Endothelial cell of umbilical vein (primary cell): ENCODE data around the gene LALBA. TPM values are rescaled to one million over a fixed set of nuclear protein-coding genes. Genes with fewer than 3 reads are reported as not detected.

Experiments
- BruUV-seq: library from RNA; stranded (reverse); fragments of 400-500 nt; replicated peaks from 2 replicates; lab custom pipeline; 2021; lab: Mats Ljungman, UMichigan
- CTCF ChIA-PET: fragments of 300-600, 350-600 bp; sonication (Branson Sonifier 250); formaldehyde crosslinking; loops from one replicate; lab custom pipeline; 2021; ENCODE audit warnings: antibody characterized with exemption, inconsistent platforms; lab: Charles Lee
- POLR2A ChIA-PET: fragments of 300-600, 350-600 bp; sonication (Branson Sonifier 250); formaldehyde crosslinking; loops from one replicate; lab custom pipeline; 2021; ENCODE audit warnings: antibody characterized with exemption, inconsistent platforms; lab: Charles Lee
- DNase-seq: peaks from one replicate; pipeline ENCODE4 v3.0.0-alpha.2; 2011; ENCODE audit warnings: low read depth, low spot score
- FAIRE-seq: peaks from 2 replicates; lab custom pipeline; 2011; peaks lifted over from hg19 to GRCh38; lab: Jason Lieb, UNC
- H2AFZ ChIP-seq: 2 replicates; pipeline ENCODE4 v1.6.0; 2012; ENCODE audit warnings: low read depth, low read length, control low read depth, inconsistent platforms
- H3K27ac ChIP-seq: 2 replicates; pipeline ENCODE4 v1.5.1; 2011; ENCODE audit warnings: low read depth, mild to moderate bottlenecking, control low read depth, low read length, moderate library complexity; ENCODE audit not compliant: insufficient read depth
- H3K27me3 ChIP-seq, 2 experiments: 2 replicates each; pipeline versions ENCODE4 v1.6.0 to v1.6.1; 2011; ENCODE audit warnings: low read length in 2 of 2, mixed read lengths in 1 of 2; ENCODE audit not compliant: control insufficient read depth in 2 of 2, insufficient read depth in 2 of 2
- H3K36me3 ChIP-seq, 2 experiments: 2 replicates in 1 of 2; 3 replicates in 1 of 2; pipeline ENCODE4 v1.5.1; 2011; ENCODE audit warnings: low read length in 2 of 2, mild to moderate bottlenecking in 1 of 2, moderate library complexity in 1 of 2; ENCODE audit not compliant: control insufficient read depth in 2 of 2, insufficient read depth in 2 of 2; ENCODE audit errors: extremely low read depth in 1 of 2
- H3K4me1 ChIP-seq: 3 replicates; pipeline ENCODE4 v1.5.1; 2011; ENCODE audit warnings: mild to moderate bottlenecking, low read length; ENCODE audit not compliant: control insufficient read depth, insufficient read depth; ENCODE audit errors: extremely low read depth
- H3K4me2 ChIP-seq: 2 replicates; pipeline ENCODE4 v1.6.1; 2011; ENCODE audit warnings: low read length, control low read depth, mixed read lengths; ENCODE audit not compliant: insufficient read depth
- H3K4me3 ChIP-seq, 3 experiments: fragments of 200-600 bp in 1 of 3; sonication (generic), shearing (Covaris generic) in 1 of 3; replicated peaks in 1 of 3; 2 replicates each; pipeline ENCODE4 v1.5.1; 2011 to 2016; ENCODE audit warnings: control low read depth in 3 of 3, low read length in 3 of 3, mild to moderate bottlenecking in 2 of 3, inconsistent platforms in 1 of 3, low read depth in 1 of 3, moderate library complexity in 1 of 3; ENCODE audit not compliant: insufficient read depth in 1 of 3
- H3K79me2 ChIP-seq: 2 replicates; pipeline ENCODE4 v1.6.0; 2012; ENCODE audit warnings: low read length, inconsistent platforms; ENCODE audit not compliant: control insufficient read depth, insufficient read depth
- H3K9ac ChIP-seq: replicated peaks from 2 replicates; pipeline ENCODE3; 2011; ENCODE audit warnings: low read length, control low read depth; ENCODE audit not compliant: insufficient read depth; ENCODE audit errors: extremely low read depth
- H3K9me1 ChIP-seq: replicated peaks from 3 replicates; pipeline ENCODE4 v1.6.0; 2011; ENCODE audit warnings: mild to moderate bottlenecking, low read length; ENCODE audit not compliant: control insufficient read depth, insufficient read depth; ENCODE audit errors: extremely low read depth
- H3K9me3 ChIP-seq: replicated peaks from 2 replicates; pipeline ENCODE4 v1.5.1; 2012; ENCODE audit warnings: low read length, inconsistent platforms; ENCODE audit not compliant: control insufficient read depth, insufficient read depth
- H4K20me1 ChIP-seq: replicated peaks from 2 replicates; pipeline ENCODE3; 2011; ENCODE audit warnings: mild to moderate bottlenecking, low read length; ENCODE audit not compliant: control insufficient read depth, insufficient read depth; ENCODE audit errors: extremely low read depth
- EZH2 ChIP-seq: IDR thresholded peaks from 2 replicates; pipeline ENCODE4 v1.6.1; 2012; ENCODE audit warnings: borderline replicate concordance, low read depth, mild to moderate bottlenecking, moderate library complexity, low read length, inconsistent platforms; ENCODE audit not compliant: severe bottlenecking
- FOS ChIP-seq: IDR thresholded peaks from 2 replicates; pipeline ENCODE4 v1.6.1; 2011; ENCODE audit warnings: mild to moderate bottlenecking, low read length, moderate library complexity, borderline replicate concordance; ENCODE audit not compliant: insufficient read depth
- GATA2 ChIP-seq: IDR thresholded peaks from 2 replicates; pipeline ENCODE4 v1.7.0; 2011; ENCODE audit warnings: low read depth, mild to moderate bottlenecking, moderate library complexity, mixed read lengths, low read length; ENCODE audit not compliant: insufficient read length, insufficient read depth
- JUN ChIP-seq: IDR thresholded peaks from 2 replicates; pipeline ENCODE4 v1.6.1; 2011; ENCODE audit warnings: borderline replicate concordance, low read depth; ENCODE audit not compliant: insufficient read length, insufficient read depth
- MAX ChIP-seq: IDR thresholded peaks from 2 replicates; pipeline ENCODE4 v1.6.1; 2011; ENCODE audit not compliant: insufficient read depth, insufficient read length
- MYC ChIP-seq: IDR thresholded peaks from one replicate; pipeline ENCODE4 v1.6.1; 2011; ENCODE audit warnings: mild to moderate bottlenecking, low read depth, low read length
- POLR2A ChIP-seq: IDR thresholded peaks from 2 replicates; pipeline ENCODE4 v1.6.1; 2012; ENCODE audit warnings: low read depth, mild to moderate bottlenecking, control low read depth, low read length
- POLR2AphosphoS5 ChIP-seq: IDR thresholded peaks from 2 replicates; pipeline ENCODE4 v1.6.1; 2012; ENCODE audit warnings: low read depth, mild to moderate bottlenecking, control low read depth, low read length, moderate library complexity; ENCODE audit not compliant: insufficient read depth
- dilution Hi-C: fragments of 300-500 bp; cut with MboI; formaldehyde crosslinking; loops from one replicate; pipeline ENCODE4 v1.15.0; 2019; ENCODE audit warnings: low sequenced_read_pairs; ENCODE audit not compliant: extremely low pct_ligation_motif_present
- intact Hi-C: fragments of 100-400 bp; cut with micrococcal nuclease; formaldehyde crosslinking; loops from one replicate; pipeline ENCODE4 v1.10.0; 2022
- polyA plus RNA-seq, 4 experiments: library from polyadenylated mRNA; depleted of rRNA in 3 of 4; stranded (reverse) in 3 of 4; unstranded in 1 of 4; fragments of >200 nt; gene quantifications; 2 replicates each; pipeline versions ENCODE4 v1.2.1 to v1.2.3, GENCODE V29; 2011 to 2012; ENCODE audit warnings: missing spikeins in 1 of 4
- total RNA-seq: library from RNA; stranded (reverse); gene quantifications from 2 replicates; pipeline ENCODE4 v1.2.3, GENCODE V29; 2021
- TF ChIP-seq, protein P1 (sequence below), 2 donors: IDR thresholded peaks; 1 replicate in 1 of 2; 2 replicates in 1 of 2; pipeline ENCODE4 v1.5.1; 2011; ENCODE audit warnings: low read length in 2 of 2, mild to moderate bottlenecking in 2 of 2, moderate library complexity in 2 of 2, control low read depth in 1 of 2, inconsistent platforms in 1 of 2, low read depth in 1 of 2; ENCODE audit not compliant: insufficient read depth in 1 of 2; ENCODE audit errors: extremely low read depth in 1 of 2

The LALBA gene
- total and polyA plus RNA-seq, 2 donors (not counting 3 experiments of a cell fraction or from before 2014, with no cell fraction given), result not detected

DNA sequence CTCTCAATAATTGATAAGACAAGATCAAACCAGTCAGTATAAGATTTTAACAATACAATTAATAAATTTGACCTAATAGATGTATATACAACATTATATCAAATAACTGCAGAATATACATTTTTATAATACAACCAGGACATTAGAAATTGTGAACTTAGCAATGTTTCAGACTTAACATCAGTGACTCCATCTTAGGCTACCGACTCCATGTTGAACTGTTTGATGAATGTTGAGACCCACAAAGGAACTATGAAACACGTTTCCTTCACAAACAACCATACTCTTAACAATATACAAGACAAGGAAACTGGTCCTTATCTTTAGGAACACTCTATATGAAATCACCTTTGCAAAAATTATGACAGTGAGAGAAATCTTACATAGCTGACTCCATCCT lies 13.9 kb upstream of the LALBA start:
- Histone ChIP-seq H3K4me2 (no peak overlapping the region), H3K4me3 (no peak overlapping the region), H3K9me1 (no peaks in the 10 kb centered on the region), H3K27ac (no peak overlapping the region), H3K27me3 (peaks cover 3 to 6% of the 10 kb centered on the region in 2 experiments), H3K36me3 (no peaks in the 10 kb centered on the region), H2AFZ (no peak overlapping the region), H3K79me2 (no peaks in the 10 kb centered on the region), H3K4me1 (no peaks in the 10 kb centered on the region), H4K20me1 (no peaks in the 10 kb centered on the region), H3K9ac (no peak overlapping the region), H3K9me3 (no peaks in the 10 kb centered on the region)
- DNase-seq (no peak), FAIRE-seq (no peak)
- ChIA-PET CTCF (interaction anchor here (1.7 kb wide), 1 partner anchor 34 kb away, joined by 5 read pairs; no protein-coding TSS in a partner anchor), POLR2A (no interaction called here)
- dilution Hi-C loops (no loop called here), intact Hi-C loops (no loop called here)
- BruUV-seq, result no TSS peak
- TF ChIP-seq EZH2 (no peak), POLR2A (no peak), FOS (no peak), JUN (no peak), GATA2 (no peak), MAX (no peak), MYC (no peak), POLR2AphosphoS5 (no peak)
- TF ChIP-seq, protein P1, sequence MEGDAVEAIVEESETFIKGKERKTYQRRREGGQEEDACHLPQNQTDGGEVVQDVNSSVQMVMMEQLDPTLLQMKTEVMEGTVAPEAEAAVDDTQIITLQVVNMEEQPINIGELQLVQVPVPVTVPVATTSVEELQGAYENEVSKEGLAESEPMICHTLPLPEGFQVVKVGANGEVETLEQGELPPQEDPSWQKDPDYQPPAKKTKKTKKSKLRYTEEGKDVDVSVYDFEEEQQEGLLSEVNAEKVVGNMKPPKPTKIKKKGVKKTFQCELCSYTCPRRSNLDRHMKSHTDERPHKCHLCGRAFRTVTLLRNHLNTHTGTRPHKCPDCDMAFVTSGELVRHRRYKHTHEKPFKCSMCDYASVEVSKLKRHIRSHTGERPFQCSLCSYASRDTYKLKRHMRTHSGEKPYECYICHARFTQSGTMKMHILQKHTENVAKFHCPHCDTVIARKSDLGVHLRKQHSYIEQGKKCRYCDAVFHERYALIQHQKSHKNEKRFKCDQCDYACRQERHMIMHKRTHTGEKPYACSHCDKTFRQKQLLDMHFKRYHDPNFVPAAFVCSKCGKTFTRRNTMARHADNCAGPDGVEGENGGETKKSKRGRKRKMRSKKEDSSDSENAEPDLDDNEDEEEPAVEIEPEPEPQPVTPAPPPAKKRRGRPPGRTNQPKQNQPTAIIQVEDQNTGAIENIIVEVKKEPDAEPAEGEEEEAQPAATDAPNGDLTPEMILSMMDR (IDR thresholded peaks at IDR 0.05; ENCODE audit: extremely low read depth in 1 of 2, insufficient read depth in 1 of 2, low read depth in 1 of 2, low read length in 2 of 2), result no peak
